ENCODE data around the gene RTN4RL1. TPM values are rescaled to one million over a fixed set of nuclear protein-coding genes. Genes with fewer than 3 reads are reported as not detected.

Gene RTN4RL1
- total RNA-seq, 1 donor from 2014 or later, result not detected

- Histone ChIP-seq H3K36me3 (ENCODE audit: control insufficient read depth, insufficient read depth, low read length) (no peaks in the 10 kb centered on the region), H3K4me3 (ENCODE audit: low read depth, low read length) (no peak overlapping the region), H3K27me3 (ENCODE audit: control insufficient read depth, insufficient read depth, low read length) (peaks cover 6% of the 10 kb centered on the region)
- no peak for DNase-seq (ENCODE audit: low read depth)
- TF ChIP-seq CTCF (IDR thresholded peaks at IDR 0.05; ENCODE audit: insufficient read depth, low read length, poor library complexity, severe bottlenecking), result no peak
These were observed 15.4 kb downstream of the RTN4RL1 start for GRCh38 chr17:2009737-2010136.

GRCh38 chr17:2008332-2009126 lies 16.6 kb downstream of the RTN4RL1 start:
- peaks cover 5% of the 10 kb centered on the region for H3K27me3 ChIP-seq (ENCODE audit: control insufficient read depth, insufficient read depth, low read length)
- H3K36me3 ChIP-seq (ENCODE audit: control insufficient read depth, insufficient read depth, low read length), result no peaks in the 10 kb centered on the region
- no peak for TF ChIP-seq CTCF (IDR thresholded peaks at IDR 0.05; ENCODE audit: insufficient read depth, low read length, poor library complexity, severe bottlenecking)
- no peak for DNase-seq (ENCODE audit: low read depth)
- H3K4me3 ChIP-seq (ENCODE audit: low read depth, low read length), result no peak overlapping the region

GRCh38 chr17:2004435-2004952 lies 20.6 kb downstream of the RTN4RL1 start:
- no peak for DNase-seq (ENCODE audit: low read depth)
- TF ChIP-seq CTCF (IDR thresholded peaks at IDR 0.05; ENCODE audit: insufficient read depth, low read length, poor library complexity, severe bottlenecking), result no peak
- peaks cover 2% of the 10 kb centered on the region for H3K27me3 ChIP-seq (ENCODE audit: control insufficient read depth, insufficient read depth, low read length)
- H3K36me3 ChIP-seq (ENCODE audit: control insufficient read depth, insufficient read depth, low read length), result no peaks in the 10 kb centered on the region
- H3K4me3 ChIP-seq (ENCODE audit: low read depth, low read length), result no peak overlapping the region

- H3K4me3 ChIP-seq (ENCODE audit: low read depth, low read length), result no peak overlapping the region
- peaks cover 2% of the 10 kb centered on the region for H3K27me3 ChIP-seq (ENCODE audit: control insufficient read depth, insufficient read depth, low read length)
- TF ChIP-seq CTCF (IDR thresholded peaks at IDR 0.05; ENCODE audit: insufficient read depth, low read length, poor library complexity, severe bottlenecking), result no peak
- DNase-seq (ENCODE audit: low read depth), result no peak
- H3K36me3 ChIP-seq (ENCODE audit: control insufficient read depth, insufficient read depth, low read length), result no peaks in the 10 kb centered on the region
These were observed 21.6 kb downstream of the RTN4RL1 start for GRCh38 chr17:2003525-2003924.

- no peak for TF ChIP-seq CTCF (IDR thresholded peaks at IDR 0.05; ENCODE audit: insufficient read depth, low read length, poor library complexity, severe bottlenecking)
- DNase-seq (ENCODE audit: low read depth), result no peak
- Histone ChIP-seq H3K4me3 (ENCODE audit: low read depth, low read length) (no peak overlapping the region), H3K27me3 (ENCODE audit: control insufficient read depth, insufficient read depth, low read length) (peaks cover 2% of the 10 kb centered on the region), H3K36me3 (ENCODE audit: control insufficient read depth, insufficient read depth, low read length) (no peaks in the 10 kb centered on the region)
These were observed 22.3 kb downstream of the RTN4RL1 start for GRCh38 chr17:2002767-2003329.
